ENCODE measurements around the gene AAR2. TPM values are rescaled to one million over a fixed set of nuclear protein-coding genes. Genes with fewer than 3 reads are reported as not detected.

Gene AAR2
- total RNA-seq, 1 donor from 2014 or later = 24.9 TPM

Other genes starting within 250 kb of the AAR2 start
- 58.7 TPM for gene EPB41L1, start 81.7 kb upstream of the AAR2 start, total RNA-seq
- 22.0 TPM for gene DLGAP4, start 69.9 kb downstream of the AAR2 start, total RNA-seq

Data from frontal cortex (tissue), 1 donor.